VCaP (cell line): ENCODE data around the gene LRRC52.

ENCODE experiments used
- H3K27ac ChIP-seq: fragments of 450-650 bp; 2 replicates; pipeline ENCODE4 v1.5.1; 2017
- CTCF ChIP-seq: fragments of 450-650 bp; conservative IDR thresholded peaks from 2 replicates; pipeline ENCODE4 v1.5.1; 2017; ENCODE audit warnings: mild to moderate bottlenecking, moderate library complexity

LRRC52 gene

DNA sequence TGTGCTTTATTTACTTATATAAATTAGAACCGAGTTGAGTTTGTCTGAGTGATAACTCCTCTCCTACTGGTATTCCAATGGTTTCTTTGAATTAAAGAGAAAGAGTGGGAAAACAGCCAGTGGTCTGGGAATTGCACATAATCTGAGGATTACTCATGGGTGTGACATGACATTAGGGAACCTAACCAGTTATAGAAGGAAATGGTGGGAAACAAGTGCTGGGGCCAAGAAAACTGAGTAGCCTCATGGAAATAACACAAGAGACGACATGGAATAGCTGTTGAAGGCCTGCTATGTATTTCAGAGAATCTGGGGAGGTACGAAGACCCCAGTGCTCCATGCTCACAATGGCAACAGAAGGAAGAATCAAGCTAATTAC lies 41.8 kb upstream of the LRRC52 start:
- no peak for TF ChIP-seq CTCF
- H3K27ac ChIP-seq, result no peak overlapping the region

DNA sequence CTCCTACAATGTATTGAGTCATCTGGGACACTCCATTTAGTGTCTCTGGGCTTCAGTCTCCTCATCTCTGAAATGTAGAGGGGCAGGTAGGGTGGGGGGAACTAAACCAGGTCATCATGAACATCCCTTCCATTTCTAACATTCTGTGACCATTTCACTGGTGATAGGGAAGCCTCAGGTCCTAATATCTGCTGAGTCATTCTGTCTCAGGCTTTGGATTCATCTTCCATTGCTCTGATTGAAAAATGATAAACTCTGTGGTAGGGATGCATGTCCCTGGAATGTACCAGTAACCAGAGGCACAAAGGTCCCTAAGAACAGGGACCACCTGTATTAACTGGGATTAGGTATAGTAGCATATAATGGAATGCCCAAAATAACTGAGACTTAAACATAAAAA lies 36.2 kb upstream of the LRRC52 start:
- no peak overlapping the region for H3K27ac ChIP-seq
- TF ChIP-seq CTCF, result no peak

DNA sequence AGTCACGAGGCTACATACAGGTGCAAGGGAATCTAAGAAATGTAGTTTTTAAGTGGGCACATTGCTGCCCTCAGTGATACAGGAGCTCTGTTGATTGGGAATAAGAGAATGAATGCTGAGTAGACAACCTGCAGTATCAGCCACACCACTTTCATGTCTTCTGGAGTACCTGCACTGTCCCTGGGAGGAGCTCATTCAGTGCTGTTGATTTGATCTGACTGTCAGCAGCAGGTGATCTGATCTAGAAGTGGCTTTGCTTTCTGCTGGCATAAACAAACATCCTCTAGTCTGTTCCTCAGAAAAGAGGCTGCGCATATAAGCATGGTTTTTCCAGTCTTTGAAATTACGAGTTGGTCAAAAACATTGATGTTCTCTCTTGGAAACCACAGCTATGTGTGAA lies 35.5 kb upstream of the LRRC52 start:
- no peak overlapping the region for H3K27ac ChIP-seq
- no peak for TF ChIP-seq CTCF

- H3K27ac ChIP-seq, result no peak overlapping the region
- TF ChIP-seq CTCF, result no peak
Observed at GRCh38 chr1:165512816-165513215, 31.0 kb upstream of the LRRC52 start.

- H3K27ac ChIP-seq, result no peak overlapping the region
- TF ChIP-seq CTCF, result no peak
Observed at GRCh38 chr1:165516469-165516868, 27.3 kb upstream of the LRRC52 start.

GRCh38 chr1:165520646-165521045 lies 23.2 kb upstream of the LRRC52 start:
- no peak for TF ChIP-seq CTCF

DNA sequence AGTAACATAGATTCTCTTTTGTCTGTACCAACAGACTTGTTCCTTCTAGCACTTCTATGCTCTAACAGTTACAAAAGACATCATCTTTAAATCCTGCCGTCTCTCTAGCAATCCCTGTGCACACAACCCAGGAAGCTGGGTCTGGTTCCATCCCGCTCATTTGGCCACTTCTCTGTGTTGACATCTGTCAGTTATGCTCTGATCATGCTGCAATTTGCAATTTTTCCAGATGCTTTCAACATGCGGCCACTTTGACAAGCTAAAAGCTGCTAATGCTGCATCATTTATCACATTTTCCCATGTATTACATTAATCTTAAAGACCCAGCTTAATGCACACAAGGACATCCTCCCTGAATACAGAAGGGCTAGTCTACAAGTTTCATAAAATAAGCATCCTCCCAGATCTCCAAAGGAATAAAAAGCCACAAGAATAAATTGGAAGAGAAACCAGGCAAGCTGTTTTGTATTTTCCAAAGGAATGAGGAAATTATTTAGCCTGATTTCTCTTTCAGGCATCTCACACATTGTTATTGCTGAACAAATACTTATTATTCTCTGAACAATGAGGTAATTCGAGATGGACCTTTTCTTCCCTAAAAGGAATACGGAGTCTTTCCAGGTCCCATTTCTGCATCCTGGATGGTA lies 19.0 kb upstream of the LRRC52 start:
- no peak overlapping the region for H3K27ac ChIP-seq
- no peak for TF ChIP-seq CTCF

More at GRCh38 chr1:165520646-165521045, 23.2 kb upstream of the LRRC52 start:
- H3K27ac ChIP-seq, result no peak overlapping the region
